Tibial artery (tissue), 4 donors: ENCODE data around the gene MNAT1.

Experiments used
- DNase-seq, 2 donors: peaks; one replicate each; pipeline ENCODE4 v3.0.0-alpha.2; 2019
- H3K27ac ChIP-seq, 2 donors: fragments of 200-600 bp; sonication (generic) in 1 of 2; 1 replicate in 1 of 2; 2 replicates in 1 of 2; pipeline ENCODE4 v1.5.1; 2018 to 2019; ENCODE audit warnings: mild to moderate bottlenecking in 1 of 2
- H3K27me3 ChIP-seq, 2 donors: fragments of 200-600 bp; sonication (generic) in 1 of 2; one replicate each; pipeline versions ENCODE4 v1.5.1 to v1.6.0; 2016 to 2019
- H3K36me3 ChIP-seq, 3 donors: fragments of 200-600 bp; sonication (generic) in 2 of 3; one replicate each; pipeline ENCODE4 v1.5.1; 2016 to 2019; ENCODE audit warnings: mild to moderate bottlenecking in 2 of 3
- H3K4me1 ChIP-seq, 4 donors: fragments of 200-600 bp; sonication (generic) in 2 of 4; 1 replicate in 3 of 4; 2 replicates in 1 of 4; pipeline ENCODE4 v1.5.1; 2016 to 2019
- H3K4me3 ChIP-seq, 2 donors: fragments of 200-600 bp; sonication (generic) in 1 of 2; 1 replicate in 1 of 2; 2 replicates in 1 of 2; pipeline ENCODE4 v1.5.1; 2018 to 2019; ENCODE audit warnings: mild to moderate bottlenecking in 2 of 2
- H3K9me3 ChIP-seq, 3 donors: fragments of 200-600 bp; sonication (generic) in 1 of 3; one replicate each; pipeline ENCODE4 v1.5.1; 2016 to 2019
- CTCF ChIP-seq, 2 experiments: fragments of 200-600 bp in 1 of 2; fragments of 450-650 bp in 1 of 2; IDR thresholded peaks; one replicate each; pipeline ENCODE4 v1.5.1; 2017 to 2019; ENCODE audit warnings: antibody characterized with exemption in 2 of 2, mild to moderate bottlenecking in 1 of 2, moderate library complexity in 1 of 2
- intact Hi-C: fragments of 100-400 bp; cut with DNase I; formaldehyde crosslinking; loops from one replicate; pipeline ENCODE4 v1.15.0; 2023; ENCODE audit warnings: low total_unique reads

Gene MNAT1

GRCh38 chr14:60859525-60859924 lies 125.0 kb downstream of the MNAT1 start:
- peaks cover 0 to 10% (median 5%) of the 10 kb centered on the region in 3 donors for H3K36me3 ChIP-seq
- H3K9me3 ChIP-seq = peaks cover 0 to 3% (median 0%) of the 10 kb centered on the region in 3 donors
- H3K27me3 ChIP-seq = no peaks in the 10 kb centered on the region
- no peak overlapping the region for H3K4me3 ChIP-seq
- no peak for TF ChIP-seq CTCF (IDR thresholded peaks at IDR 0.05)
- peaks cover 0 to 33% (median 5%) of the 10 kb centered on the region in 4 donors for H3K4me1 ChIP-seq
- no peak for DNase-seq
- intact Hi-C loops = no loop called here
- no peak overlapping the region for H3K27ac ChIP-seq

DNA sequence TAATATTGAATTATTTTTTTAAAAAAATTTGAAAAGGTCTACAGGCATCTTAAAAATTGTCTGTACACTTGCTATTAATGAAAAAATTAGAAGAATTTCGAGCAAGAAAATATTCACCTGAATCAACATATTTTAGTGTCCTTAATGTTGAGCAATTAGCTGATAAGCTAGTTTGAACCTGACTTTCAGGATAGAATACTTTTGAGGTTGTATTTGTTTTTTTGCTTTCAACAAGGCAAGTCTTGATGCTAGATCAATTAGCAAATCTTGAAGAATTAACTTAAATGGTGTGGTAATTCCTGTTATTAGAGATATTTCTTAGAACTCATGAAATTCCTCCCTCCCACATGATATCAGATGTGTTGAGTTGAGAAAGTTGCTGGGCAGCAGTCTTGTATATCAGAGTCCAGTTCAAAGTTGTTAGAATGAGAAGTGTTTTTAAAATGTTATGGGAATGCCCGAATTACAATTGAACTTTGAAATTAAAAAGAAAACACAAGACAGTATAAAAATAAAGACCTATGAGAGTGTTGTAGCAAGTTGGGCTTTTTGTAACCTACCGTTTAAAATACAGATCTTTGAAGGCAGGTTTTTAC lies 127.1 kb downstream of the MNAT1 start:
- H3K9me3 ChIP-seq = peaks cover 0 to 3% (median 0%) of the 10 kb centered on the region in 3 donors
- no peaks in the 10 kb centered on the region for H3K27me3 ChIP-seq
- no peaks in the 10 kb centered on the region for H3K36me3 ChIP-seq
- no peak for DNase-seq
- no peak overlapping the region for H3K4me3 ChIP-seq
- no peak for TF ChIP-seq CTCF (IDR thresholded peaks at IDR 0.05)
- peak overlapping the region in 1 of 2 donors; percentile 44 for H3K27ac ChIP-seq
- intact Hi-C loops = no loop called here
- H3K4me1 ChIP-seq = peaks cover 0 to 54% (median 14%) of the 10 kb centered on the region in 4 donors

GRCh38 chr14:60862283-60862682 lies 127.7 kb downstream of the MNAT1 start:
- intact Hi-C loops = no loop called here
- DNase-seq = peak; percentile 54 to 65
- H3K4me1 ChIP-seq = peaks cover 0 to 60% (median 17%) of the 10 kb centered on the region in 4 donors
- peaks cover 0 to 3% (median 0%) of the 10 kb centered on the region in 3 donors for H3K9me3 ChIP-seq
- no peaks in the 10 kb centered on the region for H3K36me3 ChIP-seq
- no peak for TF ChIP-seq CTCF (IDR thresholded peaks at IDR 0.05)
- no peak overlapping the region for H3K4me3 ChIP-seq
- H3K27me3 ChIP-seq = no peaks in the 10 kb centered on the region
- H3K27ac ChIP-seq = peak overlapping the region in 1 of 2 donors; percentile 44

DNA sequence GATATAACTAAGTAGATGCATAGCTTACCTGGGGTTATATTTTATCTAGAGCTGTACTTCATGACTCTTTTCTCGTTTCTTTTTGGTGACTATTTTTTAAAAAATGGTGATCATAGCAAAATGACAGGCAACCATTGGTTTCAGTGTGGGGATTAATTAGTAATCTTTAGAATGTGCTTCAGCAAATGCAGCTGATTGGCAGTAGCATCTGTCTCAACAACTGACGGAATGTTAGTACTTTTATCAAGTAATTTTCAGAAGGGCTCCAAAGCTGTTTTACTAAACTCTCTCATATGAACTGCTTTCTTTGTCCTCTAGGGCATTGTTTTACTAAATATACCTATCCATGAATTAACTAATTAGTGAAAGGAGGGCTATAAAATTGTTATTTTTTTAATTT lies 128.7 kb downstream of the MNAT1 start:
- H3K27ac ChIP-seq = no peak overlapping the region
- DNase-seq = no peak
- H3K4me1 ChIP-seq = peaks cover 0 to 70% (median 20%) of the 10 kb centered on the region in 4 donors
- H3K9me3 ChIP-seq = no peaks in the 10 kb centered on the region
- H3K27me3 ChIP-seq = no peaks in the 10 kb centered on the region
- no peak for TF ChIP-seq CTCF (IDR thresholded peaks at IDR 0.05)
- intact Hi-C loops = no loop called here
- H3K4me3 ChIP-seq = no peak overlapping the region
- H3K36me3 ChIP-seq = no peaks in the 10 kb centered on the region

DNA sequence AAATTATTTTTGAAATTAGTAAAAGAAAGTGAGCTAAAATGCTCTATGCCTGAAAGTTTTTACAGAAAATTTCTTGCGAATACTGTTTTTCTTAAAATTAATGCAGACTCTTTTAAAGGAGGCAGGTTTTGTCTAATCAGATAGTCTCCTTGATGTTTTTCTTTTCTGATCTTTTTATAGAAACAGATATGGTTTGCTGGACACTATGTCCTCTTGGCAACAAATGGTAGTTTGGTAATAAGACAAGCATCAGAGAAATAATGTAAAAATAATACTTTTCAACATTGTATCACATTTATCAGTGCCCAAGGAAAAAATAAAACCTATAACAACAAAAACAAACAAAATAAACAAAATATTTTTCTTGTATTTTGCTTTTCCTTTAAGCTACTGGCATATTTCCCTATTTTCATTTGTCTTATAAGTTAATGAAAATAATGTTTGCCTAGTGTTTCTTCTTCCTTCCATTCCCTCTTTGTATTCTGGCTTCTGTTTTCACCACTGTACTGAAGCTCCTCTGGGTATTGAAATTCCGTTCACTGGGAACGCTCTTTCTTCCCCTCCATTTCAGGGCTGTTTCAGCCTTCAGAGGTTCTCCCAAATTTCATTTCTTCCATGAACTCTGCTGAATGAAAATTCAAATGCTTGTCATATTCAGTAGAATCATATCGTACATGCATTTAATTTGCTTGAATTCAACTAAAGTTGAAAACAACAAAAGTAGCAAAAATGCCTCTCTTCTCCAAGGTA lies 131.0 kb downstream of the MNAT1 start:
- DNase-seq = no peak
- Histone ChIP-seq H3K27me3 (no peaks in the 10 kb centered on the region), H3K4me1 (peaks cover 0 to 73% (median 20%) of the 10 kb centered on the region in 4 donors), H3K36me3 (no peaks in the 10 kb centered on the region), H3K4me3 (peak overlapping the region; percentile 5 to 7), H3K27ac (peak overlapping the region; percentile 41 to 64), H3K9me3 (no peaks in the 10 kb centered on the region)
- TF ChIP-seq CTCF (IDR thresholded peaks at IDR 0.05) = no peak
- intact Hi-C loops = no loop called here
